Measurements from ENCODE around the gene TIMM13. TPM values are rescaled to one million over a fixed set of nuclear protein-coding genes. Genes with fewer than 3 reads are reported as not detected.
A peak's percentile ranks its signal among the peaks of the same experiment; 100 is the strongest.

TIMM13 gene
- total and polyA plus RNA-seq, 10 of the 15 experiments (the other 5 are each of a cell fraction or from before 2014, with no cell fraction given): 9.9 to 205 (median 63.6) TPM

GRCh38 chr19:2413159-2413558, 14.2 kb downstream of the TIMM13 start:
- H3K27me3 ChIP-seq (replicated peaks in 1 of 2; ENCODE audit: control insufficient read depth in 2 of 2, insufficient read depth in 2 of 2, low read length in 1 of 2): no peaks in the 10 kb centered on the region
- ATAC-seq: no peak
- no peak for FAIRE-seq
- ChIA-PET SMC1A (ENCODE audit: uncharacterized antibody, unreplicated experiment) (no interaction called here), RAD21 (ENCODE audit: unreplicated experiment) (no interaction called here), POLR2A (no interaction called here), CTCF (no interaction called here)
- no peaks in the 10 kb centered on the region for H3K79me2 ChIP-seq (ENCODE audit: control insufficient read depth, insufficient read depth, low read length)
- no peak overlapping the region for H3K27ac ChIP-seq (ENCODE audit: control insufficient read depth, insufficient read depth)
- BruUV-seq (replicated peaks): no TSS peak
- H3K9ac ChIP-seq (ENCODE audit: control insufficient read depth, insufficient read depth, low read length): no peak overlapping the region
- no peak for DNase-seq (ENCODE audit: low read depth, low spot score)
- intact Hi-C loops (cut with micrococcal nuclease; ENCODE audit: unreplicated experiment) (no loop called here), in situ Hi-C loops (cut with MboI) (no loop called here)
- no peaks in the 10 kb centered on the region for H3K4me1 ChIP-seq (ENCODE audit: control insufficient read depth, insufficient read depth, low read length)
- H3K36me3 ChIP-seq (ENCODE audit: control insufficient read depth in 2 of 2, insufficient read depth in 2 of 2, low read length in 1 of 2): no peaks in the 10 kb centered on the region
- TF ChIP-seq KDM1A (IDR thresholded peaks at IDR 0.05; ENCODE audit: borderline replicate concordance) (no peak), SMAD1 (IDR thresholded peaks at IDR 0.05; ENCODE audit: low read depth, partially characterized antibody) (no peak)
- no peak overlapping the region for H2AFZ ChIP-seq (ENCODE audit: control insufficient read depth, low read depth, low read length)
- no peaks in the 10 kb centered on the region for H4K20me1 ChIP-seq (ENCODE audit: control insufficient read depth, insufficient read depth)
- no peak overlapping the region for H3K4me2 ChIP-seq (ENCODE audit: control insufficient read depth, insufficient read depth)
- WGBS (ENCODE audit: insufficient coverage, insufficient replicate concordance, low lambda C conversion rate, missing lambda C conversion rate): 76% methylated on average over 7 of the region's 7 CpGs
- no peak overlapping the region for H3K4me3 ChIP-seq
- H3K9me3 ChIP-seq (replicated peaks; ENCODE audit: control insufficient read depth, insufficient read depth, low read length): no peaks in the 10 kb centered on the region; the same call in 2 of the 3 replicates

DNA sequence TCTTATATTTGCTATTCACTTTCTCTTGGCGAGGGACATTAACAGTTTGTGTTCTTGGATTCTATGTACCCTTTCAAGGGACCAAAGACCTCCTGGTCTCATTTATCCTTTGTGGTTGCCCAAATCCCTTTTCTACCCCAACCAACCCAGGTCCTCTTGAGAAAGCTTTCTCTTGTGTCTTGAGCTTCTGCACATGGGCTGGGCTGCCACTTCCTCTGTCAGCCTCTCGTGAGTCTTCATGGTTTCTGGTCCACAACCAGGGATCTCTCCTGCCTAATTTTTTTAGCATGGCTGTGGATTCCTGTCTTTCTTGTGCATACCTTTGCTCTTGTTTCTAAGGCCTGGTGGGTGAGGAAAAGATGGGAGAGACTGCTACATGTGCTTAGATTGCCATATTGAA, 14.9 kb downstream of the TIMM13 start:
- no peak for ATAC-seq
- in situ Hi-C loops (cut with MboI) (no loop called here), intact Hi-C loops (cut with micrococcal nuclease; ENCODE audit: unreplicated experiment) (no loop called here)
- H3K4me2 ChIP-seq (ENCODE audit: control insufficient read depth, insufficient read depth): no peak overlapping the region
- H3K9me3 ChIP-seq (replicated peaks; ENCODE audit: control insufficient read depth, insufficient read depth, low read length): no peaks in the 10 kb centered on the region; the same call in 2 of the 3 replicates
- no peaks in the 10 kb centered on the region for H3K4me1 ChIP-seq (ENCODE audit: control insufficient read depth, insufficient read depth, low read length)
- CTCF ChIA-PET: interaction anchor here (1.5 kb wide), 1 partner anchor 236 kb away, joined by 3 read pairs; no protein-coding TSS in a partner anchor
- BruUV-seq (replicated peaks): no TSS peak
- peak; percentile 52 for FAIRE-seq
- 69% methylated on average over 2 of the region's 2 CpGs for WGBS (ENCODE audit: insufficient coverage, insufficient replicate concordance, low lambda C conversion rate, missing lambda C conversion rate)
- RAD21 ChIA-PET (ENCODE audit: unreplicated experiment): no interaction called here
- no peak overlapping the region for H2AFZ ChIP-seq (ENCODE audit: control insufficient read depth, low read depth, low read length)
- DNase-seq (ENCODE audit: low read depth, low spot score): no peak
- H3K27ac ChIP-seq (ENCODE audit: control insufficient read depth, insufficient read depth): no peak overlapping the region
- H3K27me3 ChIP-seq (replicated peaks in 1 of 2; ENCODE audit: control insufficient read depth in 2 of 2, insufficient read depth in 2 of 2, low read length in 1 of 2): no peaks in the 10 kb centered on the region
- POLR2A ChIA-PET: no interaction called here
- no peaks in the 10 kb centered on the region for H4K20me1 ChIP-seq (ENCODE audit: control insufficient read depth, insufficient read depth)
- H3K4me3 ChIP-seq: no peak overlapping the region
- H3K9ac ChIP-seq (ENCODE audit: control insufficient read depth, insufficient read depth, low read length): no peak overlapping the region
- SMC1A ChIA-PET (ENCODE audit: uncharacterized antibody, unreplicated experiment): interaction anchor here (0.6 kb wide), 1 partner anchor 151 kb away, joined by 3 read pairs; no protein-coding TSS in a partner anchor
- H3K79me2 ChIP-seq (ENCODE audit: control insufficient read depth, insufficient read depth, low read length): no peaks in the 10 kb centered on the region
- no peaks in the 10 kb centered on the region for H3K36me3 ChIP-seq (ENCODE audit: control insufficient read depth in 2 of 2, insufficient read depth in 2 of 2, low read length in 1 of 2)
- no peak for TF ChIP-seq MEF2A (IDR thresholded peaks at IDR 0.05; ENCODE audit: insufficient read depth, low read depth, low read length)
- TF ChIP-seq TAF1 (IDR thresholded peaks at IDR 0.05; ENCODE audit: borderline replicate concordance, low read depth, low read length): no peak
- TF ChIP-seq, protein P1, sequence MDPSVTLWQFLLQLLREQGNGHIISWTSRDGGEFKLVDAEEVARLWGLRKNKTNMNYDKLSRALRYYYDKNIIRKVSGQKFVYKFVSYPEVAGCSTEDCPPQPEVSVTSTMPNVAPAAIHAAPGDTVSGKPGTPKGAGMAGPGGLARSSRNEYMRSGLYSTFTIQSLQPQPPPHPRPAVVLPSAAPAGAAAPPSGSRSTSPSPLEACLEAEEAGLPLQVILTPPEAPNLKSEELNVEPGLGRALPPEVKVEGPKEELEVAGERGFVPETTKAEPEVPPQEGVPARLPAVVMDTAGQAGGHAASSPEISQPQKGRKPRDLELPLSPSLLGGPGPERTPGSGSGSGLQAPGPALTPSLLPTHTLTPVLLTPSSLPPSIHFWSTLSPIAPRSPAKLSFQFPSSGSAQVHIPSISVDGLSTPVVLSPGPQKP (IDR thresholded peaks at IDR 0.05; ENCODE audit: low read depth, low read length): no peak
- no peak for TF ChIP-seq POU2F2 (IDR thresholded peaks at IDR 0.05; ENCODE audit: borderline replicate concordance, low read depth, low read length)
- TF ChIP-seq RB1 (IDR thresholded peaks at IDR 0.05; ENCODE audit: borderline replicate concordance): no peak
- no peak for TF ChIP-seq RELB (IDR thresholded peaks at IDR 0.05; ENCODE audit: low read depth)
- no peak for TF ChIP-seq CHD2 (IDR thresholded peaks at IDR 0.05; ENCODE audit: borderline replicate concordance, low read depth, low read length)
- no peak for TF ChIP-seq FOS (IDR thresholded peaks at IDR 0.05; ENCODE audit: borderline replicate concordance, extremely low read depth, insufficient read length)
- TF ChIP-seq, protein P2, sequence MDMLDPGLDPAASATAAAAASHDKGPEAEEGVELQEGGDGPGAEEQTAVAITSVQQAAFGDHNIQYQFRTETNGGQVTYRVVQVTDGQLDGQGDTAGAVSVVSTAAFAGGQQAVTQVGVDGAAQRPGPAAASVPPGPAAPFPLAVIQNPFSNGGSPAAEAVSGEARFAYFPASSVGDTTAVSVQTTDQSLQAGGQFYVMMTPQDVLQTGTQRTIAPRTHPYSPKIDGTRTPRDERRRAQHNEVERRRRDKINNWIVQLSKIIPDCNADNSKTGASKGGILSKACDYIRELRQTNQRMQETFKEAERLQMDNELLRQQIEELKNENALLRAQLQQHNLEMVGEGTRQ (IDR thresholded peaks at IDR 0.05; ENCODE audit: borderline replicate concordance, low read depth, low read length): no peak
- TF ChIP-seq POLR2AphosphoS5 (IDR thresholded peaks at IDR 0.05; ENCODE audit: low read length): no peak
